Left renal pelvis (tissue), 4 donors: ENCODE data around the gene APLF. TPM values are rescaled to one million over a fixed set of nuclear protein-coding genes. Genes with fewer than 3 reads are reported as not detected.
A peak's percentile ranks its signal among the peaks of the same experiment; 100 is the strongest.

Experiments
- DNase-seq, 4 donors: peaks; one replicate each; pipeline ENCODE4 v3.0.0-alpha.2; 2013; ENCODE audit warnings: low read depth in 4 of 4, low spot score in 3 of 4
- polyA plus RNA-seq, 4 donors: library from polyadenylated mRNA; unstranded; fragments of 120-200 nt; gene quantifications; one replicate each; pipeline ENCODE4 v1.2.1, GENCODE V29; 2013; ENCODE audit not compliant: insufficient read length in 4 of 4

The APLF gene
- 1 to 10 TPM; 1.9 to 4.9 (median 3.4) TPM for polyA plus RNA-seq

- peak; percentile 96 to 99 (median 98) for DNase-seq
Measured at GRCh38 chr2:68467077-68467960, at the start of gene APLF, which contains the start of gene FBXO48. APLF (plus strand) TSS chr2:68467585; CDS start chr2:68467732, 147 bp downstream. FBXO48 (minus strand) TSS chr2:68467294; CDS start chr2:68465145, 2,149 bp downstream.

- no peak for DNase-seq
Measured at GRCh38 chr2:68417926-68418325, 49.5 kb upstream of the APLF start.

GRCh38 chr2:68418419-68418818 lies 49.0 kb upstream of the APLF start:
- DNase-seq = no peak

GRCh38 chr2:68418855-68419254 lies 48.5 kb upstream of the APLF start:
- no peak for DNase-seq

GRCh38 chr2:68420254-68420910 lies 47.0 kb upstream of the APLF start:
- DNase-seq = no peak

- DNase-seq = no peak
Measured at GRCh38 chr2:68423966-68424650, 43.3 kb upstream of the APLF start.

GRCh38 chr2:68425503-68425902 lies 41.9 kb upstream of the APLF start:
- DNase-seq = no peak

GRCh38 chr2:68426446-68426845 lies 40.9 kb upstream of the APLF start:
- DNase-seq = no peak

- DNase-seq = no peak
Measured at GRCh38 chr2:68426848-68427579, 40.4 kb upstream of the APLF start.

- no peak for DNase-seq
Measured at GRCh38 chr2:68428126-68428525, 39.3 kb upstream of the APLF start.

GRCh38 chr2:68428746-68429145 lies 38.6 kb upstream of the APLF start:
- no peak for DNase-seq

GRCh38 chr2:68429311-68429826 lies 38.0 kb upstream of the APLF start:
- DNase-seq = no peak

- DNase-seq = no peak
Measured at GRCh38 chr2:68431316-68431972, 35.9 kb upstream of the APLF start.

GRCh38 chr2:68432696-68433658 lies 34.4 kb upstream of the APLF start:
- DNase-seq = no peak

GRCh38 chr2:68434981-68435380 lies 32.4 kb upstream of the APLF start:
- DNase-seq = no peak

GRCh38 chr2:68435615-68436014 lies 31.8 kb upstream of the APLF start:
- DNase-seq = no peak

GRCh38 chr2:68436270-68436669 lies 31.1 kb upstream of the APLF start:
- DNase-seq = no peak

GRCh38 chr2:68438455-68439303 lies 28.7 kb upstream of the APLF start:
- DNase-seq = no peak
